GM12865 (cell line): ENCODE measurements around the gene ANXA3.
A peak's percentile ranks its signal among the peaks of the same experiment; 100 is the strongest.
"Not testable (repeated sequence)": the region's sequence is repeated elsewhere in the genome, so short reads cannot be mapped to it uniquely, and the experiment has no call there.

Experiments
- DNase-seq: peaks from one replicate; pipeline ENCODE4 v3.0.0; 2010; ENCODE audit warnings: low read depth
- H3K4me3 ChIP-seq: 2 replicates; pipeline ENCODE4 v1.5.1; 2011; ENCODE audit warnings: mild to moderate bottlenecking, low read depth, low read length, control low read depth
- CTCF ChIP-seq: IDR thresholded peaks from 2 replicates; pipeline ENCODE4 v1.5.1; 2011; ENCODE audit warnings: low read length, control low read depth, low read depth, inconsistent platforms; ENCODE audit not compliant: insufficient read depth; ENCODE audit errors: missing control alignments

Gene ANXA3

GRCh38 chr4:78588894-78589545, 37.5 kb downstream of the ANXA3 start:
- TF ChIP-seq CTCF, result no peak
- no peak overlapping the region for H3K4me3 ChIP-seq
- DNase-seq, result no peak

GRCh38 chr4:78591404-78591803, 39.8 kb downstream of the ANXA3 start:
- TF ChIP-seq CTCF, result no peak
- DNase-seq, result no peak

GRCh38 chr4:78592088-78592783, 40.7 kb downstream of the ANXA3 start:
- no peak overlapping the region for H3K4me3 ChIP-seq
- TF ChIP-seq CTCF, result peak; percentile 49
- peak; percentile 44 for DNase-seq

More at GRCh38 chr4:78591404-78591803, 39.8 kb downstream of the ANXA3 start:
- no peak overlapping the region for H3K4me3 ChIP-seq

GRCh38 chr4:78596111-78596742, 44.7 kb downstream of the ANXA3 start:
- TF ChIP-seq CTCF, result no peak
- no peak for DNase-seq
- H3K4me3 ChIP-seq, result no peak overlapping the region

- DNase-seq, H3K4me3 ChIP-seq: not testable (repeated sequence)
Observed at GRCh38 chr4:78598431-78598830, 46.9 kb downstream of the ANXA3 start.

GRCh38 chr4:78599147-78599546, 47.6 kb downstream of the ANXA3 start:
- no peak for DNase-seq
- H3K4me3 ChIP-seq, result no peak overlapping the region
- TF ChIP-seq CTCF, result no peak

- no peak overlapping the region for H3K4me3 ChIP-seq
- no peak for TF ChIP-seq CTCF
- no peak for DNase-seq
Observed at GRCh38 chr4:78599931-78600375, 48.4 kb downstream of the ANXA3 start.
